ENCODE measurements around the gene PRLHR.
"Not testable (repeated sequence)": the region's sequence is repeated elsewhere in the genome, so short reads cannot be mapped to it uniquely, and the experiment has no call there.

PRLHR gene

DNA sequence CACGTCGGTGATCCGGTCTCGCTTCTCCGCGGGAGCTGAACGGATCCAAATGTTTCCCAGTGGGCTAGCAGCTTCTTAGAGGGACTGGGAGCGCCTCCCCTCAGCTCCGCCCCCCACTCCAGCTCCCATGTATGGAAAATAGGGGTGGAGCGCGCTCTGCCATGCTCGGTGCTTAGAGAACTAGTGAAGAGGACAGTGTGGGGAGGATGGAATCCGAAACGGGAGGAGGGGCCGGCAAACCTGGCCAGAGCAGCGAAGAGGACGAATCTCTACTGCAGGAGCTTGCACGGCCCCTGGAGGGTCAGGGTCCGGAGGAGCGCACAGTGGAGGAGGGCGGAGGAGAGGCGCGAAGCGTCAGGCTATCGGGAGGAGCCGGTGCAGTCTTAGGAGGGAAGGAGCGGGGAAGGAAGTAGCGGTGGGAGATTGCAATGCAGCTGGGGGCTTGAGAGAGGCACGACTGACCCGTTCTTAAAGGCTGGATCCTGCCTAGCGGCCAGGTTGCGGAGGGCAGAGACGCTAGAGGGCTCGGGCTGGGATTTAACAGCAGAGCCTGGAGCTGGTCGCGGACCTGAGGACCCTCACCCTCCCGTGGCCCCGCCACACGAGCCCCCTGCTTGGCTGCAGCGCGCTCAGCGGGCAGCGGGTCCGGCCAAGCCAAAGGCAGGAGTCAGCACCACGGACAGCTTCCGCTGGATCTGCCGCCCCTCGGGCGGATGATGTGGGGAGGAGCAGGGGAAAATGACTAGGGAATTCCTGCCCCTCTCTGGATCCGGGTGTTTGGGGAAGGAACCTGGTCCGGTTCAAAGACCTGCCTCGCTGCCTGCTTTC lies at the start of gene PRLHR:
Gene PRLHR (minus strand): TSS at position 51 of the 828 bp plus-strand sequence. CDS start 404 bp downstream, outside the sequence.
- DNase-seq, result no peak

DNA sequence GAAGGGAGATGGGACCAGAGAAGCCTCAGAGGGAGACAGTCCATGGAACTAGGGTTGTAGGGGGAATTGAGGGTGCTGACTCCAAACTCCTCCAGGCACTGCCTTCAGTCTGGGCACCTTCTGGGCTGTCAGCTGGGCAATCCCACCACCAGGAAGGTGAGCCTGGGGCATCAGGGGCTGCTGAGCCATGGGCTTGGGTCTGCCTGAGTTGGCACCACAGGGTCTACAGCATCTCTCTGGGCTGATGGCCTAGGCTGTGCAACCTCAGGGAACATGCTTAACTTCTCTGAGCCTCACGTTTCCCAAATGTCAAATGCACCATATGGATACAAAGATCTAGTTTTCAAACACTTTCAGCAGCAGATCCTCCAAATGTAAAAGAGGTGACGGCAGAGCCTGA lies 46.8 kb upstream of the PRLHR start:
- DNase-seq, result no peak

DNA sequence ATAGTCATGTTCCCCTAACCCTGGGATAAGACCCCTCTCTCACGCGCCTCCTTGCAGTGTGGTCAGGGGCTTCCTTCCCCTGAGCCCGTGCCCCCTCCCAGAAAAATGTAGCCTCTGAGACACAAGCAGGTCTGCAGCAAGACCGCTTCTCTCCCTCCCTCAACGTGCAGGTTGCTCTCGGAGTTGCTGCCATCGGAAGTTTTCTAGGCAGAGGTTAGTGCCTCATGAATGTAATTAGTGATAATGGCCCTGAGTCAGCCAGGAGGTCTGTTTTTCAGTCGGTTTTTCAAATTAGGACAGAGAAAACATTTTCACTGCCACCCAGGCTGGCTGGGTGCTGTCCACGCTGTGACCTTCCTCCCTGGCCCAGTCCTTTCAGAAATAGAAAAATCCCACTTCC lies 43.2 kb upstream of the PRLHR start:
- DNase-seq, result no peak

DNA sequence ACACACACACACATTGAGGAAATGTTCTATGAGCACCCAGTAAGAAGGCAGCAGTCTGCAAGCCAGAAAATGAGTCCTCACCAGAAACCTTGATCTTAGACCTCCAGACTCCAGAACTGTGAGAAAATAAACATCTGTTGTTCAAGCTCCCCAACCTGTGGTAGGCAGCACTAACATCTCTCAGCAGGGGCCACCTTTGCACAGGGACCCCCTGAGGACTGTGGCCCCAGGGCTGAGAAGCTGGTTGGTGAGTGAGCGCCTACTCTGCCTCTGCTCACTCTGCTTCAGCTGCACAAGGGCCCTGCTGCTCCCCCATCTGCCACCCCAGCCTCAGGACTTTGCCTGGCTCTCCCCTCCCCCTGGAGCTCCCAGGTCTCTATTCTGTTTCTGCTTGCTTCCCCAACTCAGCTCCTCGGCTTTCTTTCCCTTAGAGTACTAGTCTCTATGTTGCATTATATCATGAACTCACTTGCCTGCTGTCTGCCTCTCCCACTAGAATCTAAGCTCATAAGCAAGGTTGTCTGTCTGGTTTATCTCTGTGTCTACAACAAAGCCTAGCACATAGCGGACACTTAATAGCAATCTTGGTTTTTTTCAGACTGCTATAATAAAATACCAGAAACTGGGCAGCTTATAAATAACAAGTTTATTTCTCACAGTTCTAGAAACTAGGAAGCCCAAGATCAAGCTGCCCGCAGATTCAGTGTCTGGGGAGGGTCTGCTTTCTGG lies 40.4 kb upstream of the PRLHR start:
- DNase-seq, result no peak

DNA sequence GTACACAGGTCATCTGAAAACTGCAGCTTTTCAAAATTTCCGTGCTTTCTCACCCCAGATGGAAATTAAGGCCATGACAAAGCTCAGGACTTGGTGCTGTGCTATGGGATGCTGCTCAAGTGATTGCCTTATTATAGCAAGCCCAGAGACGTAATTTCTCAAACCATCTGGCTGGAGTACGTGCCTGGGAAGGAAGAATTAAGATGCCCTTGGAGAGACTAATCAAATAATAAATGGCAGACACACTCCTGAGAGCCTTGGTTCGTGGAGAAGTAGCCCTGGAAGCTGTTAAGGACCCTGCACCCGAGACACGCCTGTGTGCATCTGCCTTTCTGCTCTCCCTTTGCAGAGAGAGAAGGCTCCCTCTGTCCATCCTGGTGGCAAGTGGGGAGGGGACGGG lies 38.3 kb upstream of the PRLHR start:
- no peak for DNase-seq

DNA sequence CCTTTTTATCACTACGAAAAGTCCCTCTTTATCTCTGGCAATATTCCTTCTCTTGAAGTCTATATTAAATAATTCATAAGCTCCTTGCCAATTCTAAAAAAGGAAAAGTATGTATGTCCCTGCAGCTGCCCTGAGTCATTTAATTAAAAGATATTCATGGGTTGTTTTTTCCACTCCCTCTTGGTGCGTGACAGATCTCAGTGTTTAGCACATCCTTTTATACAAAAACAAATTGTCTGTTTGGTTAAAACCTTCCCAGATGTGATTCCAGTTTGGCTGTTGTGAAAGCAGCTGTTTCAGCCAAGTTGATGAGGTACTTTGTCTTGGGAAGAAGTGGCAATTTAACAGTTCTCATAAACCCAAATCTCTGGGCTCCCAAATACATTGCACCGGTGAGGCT lies 33.8 kb upstream of the PRLHR start:
- no peak for DNase-seq

DNA sequence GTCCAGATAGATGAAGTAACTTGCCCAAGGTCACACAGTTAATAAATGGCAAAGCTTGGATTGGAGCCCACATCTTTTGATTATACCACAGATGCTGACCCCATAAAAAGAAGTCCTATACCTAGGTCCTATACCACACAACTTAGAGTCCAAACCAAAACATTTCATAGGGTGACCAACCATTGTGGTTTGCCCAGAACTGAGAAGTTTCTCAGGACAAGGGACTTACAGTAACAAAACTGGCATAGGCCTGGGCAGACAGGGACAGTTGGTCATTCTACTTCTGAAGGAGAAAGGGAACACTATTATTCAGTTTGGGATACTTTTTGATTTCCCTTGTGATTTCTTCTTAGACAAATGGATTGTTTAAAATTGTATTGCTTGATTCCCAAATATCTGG lies 32.9 kb upstream of the PRLHR start:
- no peak for DNase-seq

DNA sequence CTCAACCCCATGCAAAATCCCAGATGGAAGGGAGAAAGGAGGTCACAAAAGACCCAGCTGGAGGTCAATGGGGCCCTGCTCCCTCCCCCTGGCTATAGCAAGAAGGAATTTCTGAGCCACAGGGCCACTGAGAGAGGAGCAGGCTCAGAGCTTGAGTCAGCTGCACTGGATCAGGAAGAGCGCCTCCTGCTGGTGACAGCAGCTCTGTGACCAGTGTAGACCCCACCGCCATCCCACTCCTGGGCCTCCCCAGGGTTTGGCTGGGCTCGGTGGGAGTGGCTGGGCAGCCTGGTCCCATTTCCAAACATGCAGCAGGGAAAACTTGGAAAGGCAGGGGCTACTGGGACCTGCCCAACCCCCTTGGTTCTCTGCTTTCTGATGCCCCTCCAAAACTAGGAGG lies 31.5 kb upstream of the PRLHR start:
- DNase-seq, result no peak

DNA sequence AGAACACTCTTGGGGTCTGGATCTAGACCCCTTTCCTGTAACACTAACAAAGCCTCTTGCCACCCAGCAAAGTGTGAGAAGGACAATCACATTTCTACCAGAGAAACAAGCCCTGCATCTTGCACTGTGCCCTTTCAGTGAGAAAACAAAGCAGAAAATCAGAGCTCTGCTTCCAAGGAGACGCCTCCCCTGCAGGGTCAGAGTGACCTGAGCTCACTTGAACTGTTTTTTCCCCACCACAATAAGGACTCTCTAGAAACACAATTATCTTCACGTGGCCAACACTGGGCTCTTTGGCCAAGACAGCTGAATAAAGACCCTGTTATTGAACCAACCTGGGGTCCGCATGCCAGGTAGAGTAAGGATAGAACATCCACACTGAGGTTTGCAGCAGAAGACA lies 30.1 kb upstream of the PRLHR start:
- no peak for DNase-seq

DNA sequence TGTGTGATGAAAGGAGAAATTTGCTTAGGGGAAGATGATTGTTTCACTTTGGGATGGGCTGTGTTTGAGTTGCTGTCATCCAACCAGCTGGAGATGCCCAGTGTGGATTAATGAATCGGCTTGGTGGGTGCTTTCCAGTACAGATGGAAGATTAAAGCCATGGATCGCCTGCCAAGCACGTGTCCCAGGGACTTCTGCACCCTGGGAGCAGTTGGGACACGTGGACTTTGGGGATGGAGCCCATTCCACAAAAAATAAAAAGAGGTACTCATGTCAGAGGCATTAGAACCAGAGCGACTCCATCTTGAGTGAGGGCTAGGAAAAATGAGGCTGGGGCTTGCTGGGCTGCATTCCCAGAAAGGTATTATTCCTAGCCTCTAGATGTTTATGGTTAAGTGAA lies 29.3 kb upstream of the PRLHR start:
- no peak for DNase-seq

DNA sequence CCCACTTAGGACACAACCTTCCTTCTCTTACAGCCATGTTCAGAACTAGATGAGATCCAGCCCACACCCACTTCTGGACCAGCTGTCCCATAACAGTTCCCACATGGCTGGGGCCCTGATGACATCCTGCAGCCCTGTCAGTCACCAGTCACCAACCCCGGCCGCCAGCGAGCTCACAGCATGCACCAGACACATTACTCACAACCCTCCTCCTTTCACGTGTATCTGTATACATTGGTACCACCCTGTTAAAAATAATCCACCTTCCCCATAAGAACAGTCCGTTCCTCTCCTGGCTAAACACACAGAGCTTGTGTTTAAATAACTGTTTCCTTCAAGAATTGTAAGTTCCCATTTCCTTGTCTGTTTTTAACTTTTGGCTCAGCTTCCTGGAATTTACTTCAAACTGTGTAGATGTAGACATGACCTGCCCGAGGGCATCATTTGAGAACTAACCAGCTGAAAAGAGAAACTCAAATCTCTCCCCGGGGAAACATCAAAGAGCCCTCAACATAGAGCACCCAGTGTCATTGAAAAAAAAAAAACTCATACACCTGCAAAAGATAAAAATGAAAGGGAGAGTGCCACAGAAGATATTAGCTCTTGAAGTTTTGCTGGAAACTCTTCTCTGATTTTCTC lies 26.0 kb upstream of the PRLHR start:
- no peak for DNase-seq

DNA sequence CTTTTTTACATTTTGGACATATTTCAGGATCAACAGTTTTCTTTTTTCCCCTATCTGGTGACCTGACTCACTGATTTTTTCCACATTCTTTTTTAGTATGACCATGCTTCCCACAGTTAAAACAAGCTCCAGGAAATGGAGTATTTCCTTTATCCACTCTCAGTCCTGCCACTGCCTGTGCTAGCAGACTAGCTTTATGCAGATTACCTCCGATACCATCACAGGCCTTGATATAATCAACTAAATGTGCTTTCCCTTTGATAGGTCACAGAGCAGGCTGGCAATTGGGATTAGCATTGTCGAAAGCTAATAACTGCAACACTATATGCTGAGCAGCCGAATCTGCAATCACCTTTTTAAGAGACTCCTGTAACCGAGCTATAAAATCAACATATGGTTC lies 18.4 kb upstream of the PRLHR start:
- DNase-seq, result not testable (repeated sequence)

DNA sequence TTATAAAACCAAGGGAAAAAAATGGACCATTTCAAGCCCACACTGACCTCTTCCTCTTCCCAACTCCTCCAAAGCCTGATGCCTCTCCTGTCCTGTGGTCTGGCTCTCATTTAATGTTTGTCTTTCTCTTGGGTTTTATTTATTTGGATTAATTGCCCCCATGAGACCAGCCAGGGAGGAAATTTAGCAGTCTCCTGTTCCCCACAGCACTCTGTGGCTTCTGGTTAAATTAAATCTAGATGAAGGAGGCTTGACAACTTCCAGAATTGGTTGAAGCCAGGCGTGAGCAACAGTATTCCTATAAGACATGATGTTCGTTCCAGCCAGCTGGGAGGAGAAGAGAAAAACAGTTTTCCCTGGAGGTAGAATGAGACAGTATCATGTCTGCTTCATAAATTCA lies 15.1 kb upstream of the PRLHR start:
- no peak for DNase-seq

DNA sequence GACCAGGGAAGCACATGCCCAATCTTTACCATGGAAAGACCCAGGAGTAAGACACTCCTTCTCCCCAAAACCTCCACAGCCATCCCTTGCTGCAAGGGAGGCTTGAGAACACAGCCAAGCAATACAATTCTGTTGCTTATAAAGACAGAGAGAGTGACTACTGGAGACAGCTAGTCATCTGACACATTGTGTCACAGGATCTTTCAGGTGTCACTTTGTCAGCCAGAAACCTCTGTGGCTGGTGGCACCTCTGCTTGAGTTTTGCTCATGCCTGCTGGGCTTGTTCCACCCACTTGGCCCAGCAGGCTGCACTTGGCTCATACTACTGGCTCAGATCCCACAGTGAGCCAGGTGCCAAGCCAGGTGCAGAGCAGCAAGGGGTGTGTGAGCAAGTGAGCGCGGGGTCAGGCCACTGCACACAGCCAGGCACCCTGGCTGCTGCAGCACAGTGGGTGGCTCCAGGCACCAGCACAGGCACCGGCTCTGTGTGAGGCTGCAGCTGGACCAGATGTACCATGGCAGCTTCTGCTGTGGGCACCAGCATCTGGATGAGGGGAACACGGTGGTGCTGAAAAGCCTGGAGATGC lies 12.4 kb upstream of the PRLHR start:
- no peak for DNase-seq

DNA sequence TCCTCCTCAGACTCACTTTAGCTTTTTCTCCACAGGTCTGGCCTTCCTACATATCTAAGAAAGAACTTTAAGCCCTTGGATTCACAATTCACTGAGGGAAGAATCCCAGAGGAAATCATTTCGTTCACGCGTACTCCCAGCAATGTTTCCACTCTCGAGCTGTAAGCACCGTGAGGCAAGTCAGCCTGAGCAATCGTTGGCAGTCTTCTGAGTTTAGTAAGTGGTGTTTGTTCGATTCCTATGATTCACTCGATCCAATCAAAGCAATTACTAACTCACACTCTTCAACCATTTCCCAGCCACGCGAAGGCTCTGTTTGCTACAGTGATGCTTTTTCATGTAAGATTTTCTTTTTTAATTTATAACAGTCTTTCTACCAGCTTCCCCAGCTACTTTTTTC lies 10.2 kb upstream of the PRLHR start:
- DNase-seq, result no peak

DNA sequence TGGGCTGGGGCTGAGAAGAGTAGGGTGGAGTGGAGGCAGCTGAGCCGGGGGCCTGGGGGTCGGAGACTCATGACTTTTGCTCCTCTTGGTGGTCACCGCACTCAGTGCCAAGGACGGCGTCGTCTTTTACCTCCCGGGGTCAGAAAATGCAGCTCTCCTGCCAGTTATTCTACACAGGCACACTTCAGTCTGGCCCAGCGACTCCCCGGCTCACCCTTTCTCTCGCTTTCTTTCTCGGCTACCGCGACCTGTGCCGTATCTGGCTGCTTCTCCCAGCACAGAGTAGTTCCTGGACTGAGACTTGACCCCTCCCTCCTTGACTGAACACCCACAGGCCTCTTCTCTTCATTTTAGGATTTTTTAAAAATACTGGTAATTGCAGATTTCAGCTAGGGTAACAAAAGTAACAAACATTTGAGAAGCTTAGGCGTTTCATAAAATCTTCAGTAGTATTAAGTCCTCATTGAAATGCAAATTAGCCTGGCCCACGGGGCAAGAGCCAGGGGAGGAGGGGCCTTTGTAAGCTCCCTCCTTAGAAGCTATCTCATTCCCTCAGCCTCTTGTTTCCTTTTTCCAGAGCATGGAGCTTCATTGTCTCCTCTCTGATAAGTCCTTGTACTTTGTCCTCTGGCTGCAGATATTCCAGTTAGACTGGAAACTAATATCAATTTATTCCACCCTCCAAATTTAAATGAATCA lies 1.1 kb upstream of the PRLHR start:
- DNase-seq, result no peak

DNA sequence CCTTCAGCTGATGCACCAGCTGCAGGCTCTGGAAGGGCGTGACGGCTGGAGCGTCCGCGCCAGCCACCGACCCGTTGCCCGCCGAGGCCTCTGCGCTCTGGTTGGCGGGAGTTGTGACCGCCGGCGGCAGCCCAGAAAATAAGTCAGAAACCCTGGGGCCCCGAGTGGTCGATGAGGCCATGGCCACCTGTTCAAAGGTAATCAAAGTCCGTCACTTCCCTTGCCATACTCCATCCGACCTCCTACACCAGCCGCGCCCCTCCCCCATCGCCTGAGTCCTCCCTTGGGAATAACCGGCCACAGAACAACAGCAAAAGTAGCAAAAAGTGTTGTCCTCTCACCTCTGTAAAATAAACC lies 406 bp downstream of the PRLHR start:
- DNase-seq, result no peak

DNA sequence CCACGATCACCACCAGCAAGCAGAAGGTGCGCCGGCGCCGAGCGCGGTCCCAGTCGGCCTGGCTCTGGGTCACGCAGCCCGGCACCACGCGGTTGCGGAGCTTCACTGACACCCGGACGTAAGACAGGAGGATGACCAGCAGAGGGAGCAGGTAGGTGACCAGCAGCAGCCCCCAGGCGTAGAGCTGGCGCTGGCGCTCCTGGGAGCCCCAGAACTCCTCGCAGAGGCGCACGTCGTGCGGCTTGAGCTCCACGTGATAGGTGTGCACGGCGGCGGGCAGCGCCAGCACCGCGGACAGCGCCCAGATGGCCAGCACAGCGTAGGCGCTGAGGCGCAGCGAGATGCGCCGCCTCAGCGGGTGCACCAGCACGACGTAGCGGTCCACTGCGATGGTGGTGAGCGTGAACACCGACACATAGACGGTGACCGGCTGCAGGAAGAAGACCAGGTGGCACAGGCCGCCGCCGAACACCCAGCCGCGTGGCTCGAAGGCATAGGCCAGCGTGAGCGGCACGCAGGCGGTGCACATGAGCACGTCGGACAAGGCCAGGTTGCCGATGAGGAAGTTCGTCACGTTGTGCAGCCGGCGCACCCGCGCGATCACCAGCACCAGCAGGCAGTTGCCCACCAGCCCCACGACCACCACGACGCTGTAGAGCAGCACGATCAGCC lies 920 bp downstream of the PRLHR start:
- DNase-seq, result no peak

DNA sequence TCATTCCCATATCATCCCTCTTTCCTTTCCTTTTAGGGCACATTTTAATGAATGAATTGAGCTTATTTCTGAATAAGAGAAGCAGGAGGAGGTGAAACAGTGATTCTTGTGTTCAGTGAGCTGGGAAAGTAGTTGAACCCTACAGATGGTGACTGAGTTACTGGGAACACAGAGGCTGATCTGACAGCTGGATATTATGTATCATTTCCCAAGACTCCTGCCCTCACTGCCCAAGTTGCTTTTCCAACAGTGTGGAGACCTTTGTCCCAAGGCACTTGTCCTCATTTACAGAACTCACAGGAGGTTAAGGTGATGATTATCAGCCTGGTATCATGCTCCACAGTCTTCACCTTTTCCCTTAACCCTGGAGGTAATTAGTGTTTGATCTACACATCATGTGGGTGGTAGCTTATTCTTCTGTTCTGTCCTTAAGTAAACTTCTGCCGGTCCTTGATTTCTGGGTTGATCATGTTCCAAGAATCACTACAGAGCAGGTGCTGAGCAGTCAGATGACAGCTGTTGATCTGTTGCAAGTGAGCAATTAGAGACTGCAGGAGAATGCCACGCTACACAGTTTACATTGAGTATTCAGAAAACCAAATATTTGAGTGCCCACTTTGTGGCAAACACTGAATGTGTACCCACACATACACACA lies 2.6 kb downstream of the PRLHR start:
- no peak for DNase-seq

DNA sequence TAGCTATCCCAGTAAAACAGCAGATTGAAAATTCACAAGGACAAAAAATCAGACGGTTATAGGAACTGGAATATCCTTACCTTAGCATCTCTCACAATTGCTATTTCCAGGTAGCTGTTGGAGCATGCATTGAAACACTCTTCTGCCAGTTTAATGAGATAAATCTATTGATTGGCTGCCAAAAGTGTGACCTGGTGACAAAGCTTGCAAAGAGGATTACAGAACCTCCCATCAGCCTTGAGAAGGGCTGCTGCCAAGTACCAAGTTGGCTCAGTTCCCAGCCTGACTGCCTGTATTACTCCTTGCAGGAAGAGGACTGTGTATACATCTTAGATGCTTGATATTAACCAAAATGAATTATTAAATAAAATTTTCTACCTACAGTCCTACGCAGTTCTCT lies 5.1 kb downstream of the PRLHR start:
- DNase-seq, result no peak

DNA sequence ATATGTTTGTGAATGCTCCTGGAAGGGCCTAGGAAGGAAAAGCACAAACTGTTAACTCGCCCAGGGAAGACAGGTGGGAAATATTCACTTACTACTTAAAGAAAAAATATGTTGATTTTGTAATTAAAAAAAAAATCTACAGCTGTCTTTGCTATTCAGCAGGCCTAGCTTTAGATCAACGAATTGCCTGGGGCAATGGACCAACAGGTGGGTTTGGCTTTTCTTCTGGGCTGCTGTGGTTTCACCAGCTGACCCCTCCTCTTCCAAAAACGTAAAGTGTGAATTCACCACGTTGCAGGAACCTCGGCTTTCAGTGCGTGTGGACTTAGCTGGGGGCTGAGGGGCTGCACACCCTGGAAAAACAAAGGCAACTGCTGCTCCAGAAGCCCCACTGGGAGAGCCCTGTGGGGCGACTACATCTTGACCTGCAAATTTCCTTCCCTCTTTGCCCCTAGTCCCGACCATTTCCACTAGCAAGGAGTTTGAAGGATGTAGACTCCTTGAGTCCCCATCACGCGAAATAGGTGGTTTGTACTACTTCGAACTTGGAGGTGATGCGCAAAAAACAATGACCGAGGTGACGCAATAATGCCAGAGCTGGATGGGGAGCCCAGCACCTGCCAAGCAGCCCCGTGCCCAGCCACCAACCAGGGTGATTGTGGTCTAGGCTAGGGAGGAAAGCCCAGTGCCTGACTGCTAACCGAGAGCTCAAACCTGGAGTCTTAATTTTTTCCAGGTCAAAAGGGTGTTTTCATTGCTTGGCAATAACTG lies 7.4 kb downstream of the PRLHR start:
- no peak for DNase-seq

Measured in AML-193 (cell line).